ENCODE measurements around the gene SH3D19.

Gene SH3D19

GRCh38 chr4:151218343-151218742, 107.1 kb downstream of the SH3D19 start:
- TF ChIP-seq CTCF (IDR thresholded peaks at IDR 0.05; ENCODE audit: low read depth, low read length, missing control alignments) = no peak

GRCh38 chr4:151217326-151217725, 108.1 kb downstream of the SH3D19 start:
- in situ Hi-C loops (cut with HindIII; ENCODE audit: low sequenced_read_pairs) = no loop called here
- no peak for TF ChIP-seq CTCF (IDR thresholded peaks at IDR 0.05; ENCODE audit: low read depth, low read length, missing control alignments)
- no peak overlapping the region for H3K4me3 ChIP-seq (ENCODE audit: low read depth, low read length)
- DNase-seq (ENCODE audit: low read depth) = no peak

More at GRCh38 chr4:151218343-151218742, 107.1 kb downstream of the SH3D19 start:
- no peak for DNase-seq (ENCODE audit: low read depth)
- no peak overlapping the region for H3K4me3 ChIP-seq (ENCODE audit: low read depth, low read length)
- in situ Hi-C loops (cut with HindIII; ENCODE audit: low sequenced_read_pairs) = no loop called here

GRCh38 chr4:151215295-151215694, 110.1 kb downstream of the SH3D19 start:
- no peak overlapping the region for H3K4me3 ChIP-seq (ENCODE audit: low read depth, low read length)
- no peak for DNase-seq (ENCODE audit: low read depth)
- TF ChIP-seq CTCF (IDR thresholded peaks at IDR 0.05; ENCODE audit: low read depth, low read length, missing control alignments) = no peak
- in situ Hi-C loops (cut with HindIII; ENCODE audit: low sequenced_read_pairs) = no loop called here

GRCh38 chr4:151207868-151208267, 117.5 kb downstream of the SH3D19 start:
- H3K4me3 ChIP-seq (ENCODE audit: low read depth, low read length) = no peak overlapping the region
- in situ Hi-C loops (cut with HindIII; ENCODE audit: low sequenced_read_pairs) = no loop called here
- DNase-seq (ENCODE audit: low read depth) = no peak
- no peak for TF ChIP-seq CTCF (IDR thresholded peaks at IDR 0.05; ENCODE audit: low read depth, low read length, missing control alignments)

- in situ Hi-C loops (cut with HindIII; ENCODE audit: low sequenced_read_pairs) = no loop called here
- no peak overlapping the region for H3K4me3 ChIP-seq (ENCODE audit: low read depth, low read length)
- TF ChIP-seq CTCF (IDR thresholded peaks at IDR 0.05; ENCODE audit: low read depth, low read length, missing control alignments) = no peak
Observed at GRCh38 chr4:151207186-151207585, 118.2 kb downstream of the SH3D19 start.

GRCh38 chr4:151206241-151207005, 119.0 kb downstream of the SH3D19 start:
- DNase-seq (ENCODE audit: low read depth) = no peak
- TF ChIP-seq CTCF (IDR thresholded peaks at IDR 0.05; ENCODE audit: low read depth, low read length, missing control alignments) = no peak
- no peak overlapping the region for H3K4me3 ChIP-seq (ENCODE audit: low read depth, low read length)
- in situ Hi-C loops (cut with HindIII; ENCODE audit: low sequenced_read_pairs) = no loop called here

More at GRCh38 chr4:151207186-151207585, 118.2 kb downstream of the SH3D19 start:
- no peak for DNase-seq (ENCODE audit: low read depth)

Measured in astrocyte of the cerebellum (primary cell).